ENCODE results near the gene ARID5A. TPM values are rescaled to one million over a fixed set of nuclear protein-coding genes. Genes with fewer than 3 reads are reported as not detected.

ARID5A gene
- total and polyA plus RNA-seq, 2 experiments from 2014 or later: 5.5 to 7.7 TPM

DNA sequence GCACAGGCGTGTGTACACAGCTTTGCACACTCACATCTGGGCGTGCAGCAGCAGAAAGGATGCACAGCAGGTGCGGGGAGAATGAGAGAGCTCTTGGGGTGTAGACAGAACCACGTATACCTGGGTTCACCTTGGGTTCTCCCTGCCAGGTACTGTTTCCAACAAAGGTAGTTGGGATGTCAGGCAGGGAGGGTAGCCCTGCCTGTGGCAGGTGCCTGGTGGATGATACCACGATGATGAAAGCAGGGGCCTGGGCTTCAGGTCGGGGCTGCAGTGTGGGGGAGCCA, 6.5 kb upstream of the ARID5A start:
- H3F3A ChIP-seq (replicated peaks; ENCODE audit: low read depth): no peaks in the 10 kb centered on the region
- H3K27me3 ChIP-seq (ENCODE audit: insufficient read depth): peaks cover 32% of the 10 kb centered on the region
- H3K27ac ChIP-seq (ENCODE audit: low read depth): no peak overlapping the region
- ATAC-seq (no peak), DNase-seq (ENCODE audit: low spot score) (no peak)
- no peaks in the 10 kb centered on the region for H3K9me2 ChIP-seq (ENCODE audit: insufficient read depth)
- H3K4me2 ChIP-seq: no peak overlapping the region
- Mint-ChIP-seq H3K4me3 (no peak overlapping the region), H3K4me1 (peaks cover 33% of the 10 kb centered on the region), H3K27me3 (ENCODE audit: insufficient read depth, low read depth, poor library complexity) (peaks cover 19% of the 10 kb centered on the region), H3K27ac (no peak overlapping the region), H3K36me3 (ENCODE audit: low read depth) (no peaks in the 10 kb centered on the region), H3K9me3 (no peaks in the 10 kb centered on the region)
- H4K20me1 ChIP-seq (replicated peaks; ENCODE audit: insufficient read depth): no peaks in the 10 kb centered on the region
- no peak overlapping the region for H2AFZ ChIP-seq
- H3K4me1 ChIP-seq (ENCODE audit: insufficient read depth): peaks cover 33% of the 10 kb centered on the region
- TF ChIP-seq, protein P1, sequence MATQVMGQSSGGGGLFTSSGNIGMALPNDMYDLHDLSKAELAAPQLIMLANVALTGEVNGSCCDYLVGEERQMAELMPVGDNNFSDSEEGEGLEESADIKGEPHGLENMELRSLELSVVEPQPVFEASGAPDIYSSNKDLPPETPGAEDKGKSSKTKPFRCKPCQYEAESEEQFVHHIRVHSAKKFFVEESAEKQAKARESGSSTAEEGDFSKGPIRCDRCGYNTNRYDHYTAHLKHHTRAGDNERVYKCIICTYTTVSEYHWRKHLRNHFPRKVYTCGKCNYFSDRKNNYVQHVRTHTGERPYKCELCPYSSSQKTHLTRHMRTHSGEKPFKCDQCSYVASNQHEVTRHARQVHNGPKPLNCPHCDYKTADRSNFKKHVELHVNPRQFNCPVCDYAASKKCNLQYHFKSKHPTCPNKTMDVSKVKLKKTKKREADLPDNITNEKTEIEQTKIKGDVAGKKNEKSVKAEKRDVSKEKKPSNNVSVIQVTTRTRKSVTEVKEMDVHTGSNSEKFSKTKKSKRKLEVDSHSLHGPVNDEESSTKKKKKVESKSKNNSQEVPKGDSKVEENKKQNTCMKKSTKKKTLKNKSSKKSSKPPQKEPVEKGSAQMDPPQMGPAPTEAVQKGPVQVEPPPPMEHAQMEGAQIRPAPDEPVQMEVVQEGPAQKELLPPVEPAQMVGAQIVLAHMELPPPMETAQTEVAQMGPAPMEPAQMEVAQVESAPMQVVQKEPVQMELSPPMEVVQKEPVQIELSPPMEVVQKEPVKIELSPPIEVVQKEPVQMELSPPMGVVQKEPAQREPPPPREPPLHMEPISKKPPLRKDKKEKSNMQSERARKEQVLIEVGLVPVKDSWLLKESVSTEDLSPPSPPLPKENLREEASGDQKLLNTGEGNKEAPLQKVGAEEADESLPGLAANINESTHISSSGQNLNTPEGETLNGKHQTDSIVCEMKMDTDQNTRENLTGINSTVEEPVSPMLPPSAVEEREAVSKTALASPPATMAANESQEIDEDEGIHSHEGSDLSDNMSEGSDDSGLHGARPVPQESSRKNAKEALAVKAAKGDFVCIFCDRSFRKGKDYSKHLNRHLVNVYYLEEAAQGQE (IDR thresholded peaks at IDR 0.05; ENCODE audit: unreplicated experiment): no peak
- no peak for TF ChIP-seq EZH2 (IDR thresholded peaks at IDR 0.05; ENCODE audit: low read depth, unreplicated experiment)
- TF ChIP-seq JUNB (IDR thresholded peaks at IDR 0.05; ENCODE audit: unreplicated experiment): no peak
- no peak for TF ChIP-seq STAT1 (IDR thresholded peaks at IDR 0.05; ENCODE audit: unreplicated experiment)
- no peak for TF ChIP-seq ZNF114 (CRISPR knock-in tag; IDR thresholded peaks at IDR 0.05)
- TF ChIP-seq NANOG (IDR thresholded peaks at IDR 0.05; ENCODE audit: borderline replicate concordance): no peak
- TF ChIP-seq CREB1 (CRISPR knock-in tag; IDR thresholded peaks at IDR 0.05; ENCODE audit: low read depth): no peak
- TF ChIP-seq EZH2phosphoT487 (IDR thresholded peaks at IDR 0.05; ENCODE audit: unreplicated experiment): no peak
- TF ChIP-seq, protein P2, sequence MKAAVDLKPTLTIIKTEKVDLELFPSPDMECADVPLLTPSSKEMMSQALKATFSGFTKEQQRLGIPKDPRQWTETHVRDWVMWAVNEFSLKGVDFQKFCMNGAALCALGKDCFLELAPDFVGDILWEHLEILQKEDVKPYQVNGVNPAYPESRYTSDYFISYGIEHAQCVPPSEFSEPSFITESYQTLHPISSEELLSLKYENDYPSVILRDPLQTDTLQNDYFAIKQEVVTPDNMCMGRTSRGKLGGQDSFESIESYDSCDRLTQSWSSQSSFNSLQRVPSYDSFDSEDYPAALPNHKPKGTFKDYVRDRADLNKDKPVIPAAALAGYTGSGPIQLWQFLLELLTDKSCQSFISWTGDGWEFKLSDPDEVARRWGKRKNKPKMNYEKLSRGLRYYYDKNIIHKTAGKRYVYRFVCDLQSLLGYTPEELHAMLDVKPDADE (IDR thresholded peaks at IDR 0.05): no peak
- TF ChIP-seq ZNF331 (CRISPR knock-in tag; IDR thresholded peaks at IDR 0.05; ENCODE audit: low read depth): no peak
- TF ChIP-seq, protein P3, sequence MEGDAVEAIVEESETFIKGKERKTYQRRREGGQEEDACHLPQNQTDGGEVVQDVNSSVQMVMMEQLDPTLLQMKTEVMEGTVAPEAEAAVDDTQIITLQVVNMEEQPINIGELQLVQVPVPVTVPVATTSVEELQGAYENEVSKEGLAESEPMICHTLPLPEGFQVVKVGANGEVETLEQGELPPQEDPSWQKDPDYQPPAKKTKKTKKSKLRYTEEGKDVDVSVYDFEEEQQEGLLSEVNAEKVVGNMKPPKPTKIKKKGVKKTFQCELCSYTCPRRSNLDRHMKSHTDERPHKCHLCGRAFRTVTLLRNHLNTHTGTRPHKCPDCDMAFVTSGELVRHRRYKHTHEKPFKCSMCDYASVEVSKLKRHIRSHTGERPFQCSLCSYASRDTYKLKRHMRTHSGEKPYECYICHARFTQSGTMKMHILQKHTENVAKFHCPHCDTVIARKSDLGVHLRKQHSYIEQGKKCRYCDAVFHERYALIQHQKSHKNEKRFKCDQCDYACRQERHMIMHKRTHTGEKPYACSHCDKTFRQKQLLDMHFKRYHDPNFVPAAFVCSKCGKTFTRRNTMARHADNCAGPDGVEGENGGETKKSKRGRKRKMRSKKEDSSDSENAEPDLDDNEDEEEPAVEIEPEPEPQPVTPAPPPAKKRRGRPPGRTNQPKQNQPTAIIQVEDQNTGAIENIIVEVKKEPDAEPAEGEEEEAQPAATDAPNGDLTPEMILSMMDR (conservative IDR thresholded peaks at IDR 0.05; ENCODE audit: low read depth in 2 of 2): no peak
- no peak for TF ChIP-seq POLR2AphosphoS5 (IDR thresholded peaks at IDR 0.05; ENCODE audit: low read depth)
- TF ChIP-seq, protein P4, sequence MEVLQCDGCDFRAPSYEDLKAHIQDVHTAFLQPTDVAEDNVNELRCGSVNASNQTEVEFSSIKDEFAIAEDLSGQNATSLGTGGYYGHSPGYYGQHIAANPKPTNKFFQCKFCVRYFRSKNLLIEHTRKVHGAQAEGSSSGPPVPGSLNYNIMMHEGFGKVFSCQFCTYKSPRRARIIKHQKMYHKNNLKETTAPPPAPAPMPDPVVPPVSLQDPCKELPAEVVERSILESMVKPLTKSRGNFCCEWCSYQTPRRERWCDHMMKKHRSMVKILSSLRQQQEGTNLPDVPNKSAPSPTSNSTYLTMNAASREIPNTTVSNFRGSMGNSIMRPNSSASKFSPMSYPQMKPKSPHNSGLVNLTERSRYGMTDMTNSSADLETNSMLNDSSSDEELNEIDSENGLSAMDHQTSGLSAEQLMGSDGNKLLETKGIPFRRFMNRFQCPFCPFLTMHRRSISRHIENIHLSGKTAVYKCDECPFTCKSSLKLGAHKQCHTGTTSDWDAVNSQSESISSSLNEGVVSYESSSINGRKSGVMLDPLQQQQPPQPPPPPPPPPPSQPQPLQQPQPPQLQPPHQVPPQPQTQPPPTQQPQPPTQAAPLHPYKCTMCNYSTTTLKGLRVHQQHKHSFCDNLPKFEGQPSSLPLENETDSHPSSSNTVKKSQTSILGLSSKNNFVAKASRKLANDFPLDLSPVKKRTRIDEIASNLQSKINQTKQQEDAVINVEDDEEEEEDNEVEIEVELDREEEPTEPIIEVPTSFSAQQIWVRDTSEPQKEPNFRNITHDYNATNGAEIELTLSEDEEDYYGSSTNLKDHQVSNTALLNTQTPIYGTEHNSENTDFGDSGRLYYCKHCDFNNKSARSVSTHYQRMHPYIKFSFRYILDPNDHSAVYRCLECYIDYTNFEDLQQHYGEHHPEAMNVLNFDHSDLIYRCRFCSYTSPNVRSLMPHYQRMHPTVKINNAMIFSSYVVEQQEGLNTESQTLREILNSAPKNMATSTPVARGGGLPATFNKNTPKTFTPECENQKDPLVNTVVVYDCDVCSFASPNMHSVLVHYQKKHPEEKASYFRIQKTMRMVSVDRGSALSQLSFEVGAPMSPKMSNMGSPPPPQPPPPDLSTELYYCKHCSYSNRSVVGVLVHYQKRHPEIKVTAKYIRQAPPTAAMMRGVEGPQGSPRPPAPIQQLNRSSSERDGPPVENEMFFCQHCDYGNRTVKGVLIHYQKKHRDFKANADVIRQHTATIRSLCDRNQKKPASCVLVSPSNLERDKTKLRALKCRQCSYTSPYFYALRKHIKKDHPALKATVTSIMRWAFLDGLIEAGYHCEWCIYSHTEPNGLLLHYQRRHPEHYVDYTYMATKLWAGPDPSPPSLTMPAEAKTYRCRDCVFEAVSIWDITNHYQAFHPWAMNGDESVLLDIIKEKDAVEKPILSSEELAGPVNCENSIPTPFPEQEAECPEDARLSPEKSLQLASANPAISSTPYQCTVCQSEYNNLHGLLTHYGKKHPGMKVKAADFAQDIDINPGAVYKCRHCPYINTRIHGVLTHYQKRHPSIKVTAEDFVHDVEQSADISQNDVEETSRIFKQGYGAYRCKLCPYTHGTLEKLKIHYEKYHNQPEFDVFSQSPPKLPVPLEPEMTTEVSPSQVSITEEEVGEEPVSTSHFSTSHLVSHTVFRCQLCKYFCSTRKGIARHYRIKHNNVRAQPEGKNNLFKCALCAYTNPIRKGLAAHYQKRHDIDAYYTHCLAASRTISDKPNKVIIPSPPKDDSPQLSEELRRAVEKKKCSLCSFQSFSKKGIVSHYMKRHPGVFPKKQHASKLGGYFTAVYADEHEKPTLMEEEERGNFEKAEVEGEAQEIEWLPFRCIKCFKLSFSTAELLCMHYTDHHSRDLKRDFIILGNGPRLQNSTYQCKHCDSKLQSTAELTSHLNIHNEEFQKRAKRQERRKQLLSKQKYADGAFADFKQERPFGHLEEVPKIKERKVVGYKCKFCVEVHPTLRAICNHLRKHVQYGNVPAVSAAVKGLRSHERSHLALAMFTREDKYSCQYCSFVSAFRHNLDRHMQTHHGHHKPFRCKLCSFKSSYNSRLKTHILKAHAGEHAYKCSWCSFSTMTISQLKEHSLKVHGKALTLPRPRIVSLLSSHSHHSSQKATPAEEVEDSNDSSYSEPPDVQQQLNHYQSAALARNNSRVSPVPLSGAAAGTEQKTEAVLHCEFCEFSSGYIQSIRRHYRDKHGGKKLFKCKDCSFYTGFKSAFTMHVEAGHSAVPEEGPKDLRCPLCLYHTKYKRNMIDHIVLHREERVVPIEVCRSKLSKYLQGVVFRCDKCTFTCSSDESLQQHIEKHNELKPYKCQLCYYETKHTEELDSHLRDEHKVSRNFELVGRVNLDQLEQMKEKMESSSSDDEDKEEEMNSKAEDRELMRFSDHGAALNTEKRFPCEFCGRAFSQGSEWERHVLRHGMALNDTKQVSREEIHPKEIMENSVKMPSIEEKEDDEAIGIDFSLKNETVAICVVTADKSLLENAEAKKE (CRISPR knock-in tag; IDR thresholded peaks at IDR 0.05): no peak
- no peaks in the 10 kb centered on the region for H3K79me2 ChIP-seq (replicated peaks; ENCODE audit: insufficient read depth)
- no peaks in the 10 kb centered on the region for H3K36me3 ChIP-seq (ENCODE audit: insufficient read depth)
- no peak overlapping the region for H3K4me3 ChIP-seq
